ENCODE data around the gene DLGAP1. TPM values are rescaled to one million over a fixed set of nuclear protein-coding genes. Genes with fewer than 3 reads are reported as not detected.

DLGAP1 gene
- total RNA-seq, 1 donor from 2014 or later: 18.5 TPM

- no peak overlapping the region for H3K4me3 Mint-ChIP-seq
- Histone ChIP-seq H4K20me1 (ENCODE audit: low read depth) (no peaks in the 10 kb centered on the region), H3F3A (ENCODE audit: low read depth) (no peaks in the 10 kb centered on the region), H3K4me1 (peaks cover 16% of the 10 kb centered on the region), H3K27ac (no peak overlapping the region), H3K27me3 (no peaks in the 10 kb centered on the region), H3K36me3 (no peaks in the 10 kb centered on the region), H2AFZ (replicated peaks) (no peak overlapping the region), H3K9ac (no peak overlapping the region), H3K4me2 (no peak overlapping the region), H3K79me2 (ENCODE audit: low read depth) (no peaks in the 10 kb centered on the region), H3K9me3 (ENCODE audit: low read depth) (no peaks in the 10 kb centered on the region), H3K4me3 (no peak overlapping the region)
- H3K27me3 Mint-ChIP-seq (ENCODE audit: insufficient read depth, low read depth): no peaks in the 10 kb centered on the region
- no peak overlapping the region for H3K27ac Mint-ChIP-seq
- H3K9me3 Mint-ChIP-seq: no peaks in the 10 kb centered on the region
- no peaks in the 10 kb centered on the region for H3K36me3 Mint-ChIP-seq
- H3K4me1 Mint-ChIP-seq: peaks cover 15% of the 10 kb centered on the region
- no peak for DNase-seq (ENCODE audit: low spot score)
- TF ChIP-seq EZH2phosphoT487 (IDR thresholded peaks at IDR 0.05): no peak
- TF ChIP-seq CTCF (IDR thresholded peaks at IDR 0.05): no peak
- TF ChIP-seq EZH2 (IDR thresholded peaks at IDR 0.05): no peak
Observed at GRCh38 chr18:3485153-3486149, 969.7 kb downstream of the DLGAP1 start.

- Histone ChIP-seq H3K9me3 (ENCODE audit: low read depth) (no peaks in the 10 kb centered on the region), H3K4me1 (peaks cover 16% of the 10 kb centered on the region), H3K79me2 (ENCODE audit: low read depth) (no peaks in the 10 kb centered on the region), H3K4me2 (no peak overlapping the region), H3K27ac (no peak overlapping the region), H3K9ac (no peak overlapping the region), H2AFZ (replicated peaks) (peak overlapping the region; percentile 35), H4K20me1 (ENCODE audit: low read depth) (no peaks in the 10 kb centered on the region), H3K4me3 (no peak overlapping the region), H3K36me3 (no peaks in the 10 kb centered on the region), H3K27me3 (no peaks in the 10 kb centered on the region), H3F3A (ENCODE audit: low read depth) (no peaks in the 10 kb centered on the region)
- DNase-seq (ENCODE audit: low spot score): no peak
- Mint-ChIP-seq H3K4me3 (no peak overlapping the region), H3K9me3 (no peaks in the 10 kb centered on the region), H3K27ac (no peak overlapping the region), H3K27me3 (ENCODE audit: insufficient read depth, low read depth) (no peaks in the 10 kb centered on the region), H3K4me1 (peaks cover 15% of the 10 kb centered on the region), H3K36me3 (no peaks in the 10 kb centered on the region)
- TF ChIP-seq CTCF (IDR thresholded peaks at IDR 0.05): no peak
- no peak for TF ChIP-seq EZH2 (IDR thresholded peaks at IDR 0.05)
- no peak for TF ChIP-seq EZH2phosphoT487 (IDR thresholded peaks at IDR 0.05)
Observed at GRCh38 chr18:3482258-3482657, 972.8 kb downstream of the DLGAP1 start.

GRCh38 chr18:3481696-3482210 lies 973.4 kb downstream of the DLGAP1 start:
- Mint-ChIP-seq H3K27me3 (ENCODE audit: insufficient read depth, low read depth) (no peaks in the 10 kb centered on the region), H3K27ac (peak overlapping the region; percentile 13), H3K36me3 (no peaks in the 10 kb centered on the region), H3K4me1 (peaks cover 15% of the 10 kb centered on the region), H3K9me3 (no peaks in the 10 kb centered on the region), H3K4me3 (no peak overlapping the region)
- no peaks in the 10 kb centered on the region for H3K79me2 ChIP-seq (ENCODE audit: low read depth)
- no peak overlapping the region for H3K4me3 ChIP-seq
- DNase-seq (ENCODE audit: low spot score): peak; percentile 62
- H3K36me3 ChIP-seq: no peaks in the 10 kb centered on the region
- H3F3A ChIP-seq (ENCODE audit: low read depth): no peaks in the 10 kb centered on the region
- peak overlapping the region; percentile 35 for H2AFZ ChIP-seq (replicated peaks)
- H3K9ac ChIP-seq: no peak overlapping the region
- H3K27ac ChIP-seq: no peak overlapping the region
- H4K20me1 ChIP-seq (ENCODE audit: low read depth): no peaks in the 10 kb centered on the region
- no peaks in the 10 kb centered on the region for H3K9me3 ChIP-seq (ENCODE audit: low read depth)
- H3K27me3 ChIP-seq: no peaks in the 10 kb centered on the region
- peak; percentile 69 for TF ChIP-seq CTCF (IDR thresholded peaks at IDR 0.05)
- no peak for TF ChIP-seq EZH2phosphoT487 (IDR thresholded peaks at IDR 0.05)
- H3K4me1 ChIP-seq: peaks cover 16% of the 10 kb centered on the region
- H3K4me2 ChIP-seq: no peak overlapping the region
